Epithelial cell of proximal tubule (primary cell): ENCODE results near the gene EXTL1. TPM values are rescaled to one million over a fixed set of nuclear protein-coding genes. Genes with fewer than 3 reads are reported as not detected.

Experiments used
- DNase-seq: peaks from one replicate; pipeline ENCODE4 v3.0.0-alpha.2; 2011; ENCODE audit warnings: low read depth
- H3K4me3 ChIP-seq: 2 replicates; pipeline ENCODE4 v1.5.1; 2011; ENCODE audit warnings: low read depth, mild to moderate bottlenecking, low read length
- total RNA-seq: library from RNA; depleted of rRNA; stranded (reverse); fragments of >200 nt; gene quantifications from 2 replicates; pipeline ENCODE4 v1.2.3, GENCODE V29; 2015
- TF ChIP-seq, protein P1 (sequence below): conservative IDR thresholded peaks from 2 replicates; pipeline ENCODE4 v1.5.1; 2012; ENCODE audit warnings: low read depth, mild to moderate bottlenecking, low read length

EXTL1 gene
- total RNA-seq, 1 donor from 2014 or later: 0.12 TPM

DNA sequence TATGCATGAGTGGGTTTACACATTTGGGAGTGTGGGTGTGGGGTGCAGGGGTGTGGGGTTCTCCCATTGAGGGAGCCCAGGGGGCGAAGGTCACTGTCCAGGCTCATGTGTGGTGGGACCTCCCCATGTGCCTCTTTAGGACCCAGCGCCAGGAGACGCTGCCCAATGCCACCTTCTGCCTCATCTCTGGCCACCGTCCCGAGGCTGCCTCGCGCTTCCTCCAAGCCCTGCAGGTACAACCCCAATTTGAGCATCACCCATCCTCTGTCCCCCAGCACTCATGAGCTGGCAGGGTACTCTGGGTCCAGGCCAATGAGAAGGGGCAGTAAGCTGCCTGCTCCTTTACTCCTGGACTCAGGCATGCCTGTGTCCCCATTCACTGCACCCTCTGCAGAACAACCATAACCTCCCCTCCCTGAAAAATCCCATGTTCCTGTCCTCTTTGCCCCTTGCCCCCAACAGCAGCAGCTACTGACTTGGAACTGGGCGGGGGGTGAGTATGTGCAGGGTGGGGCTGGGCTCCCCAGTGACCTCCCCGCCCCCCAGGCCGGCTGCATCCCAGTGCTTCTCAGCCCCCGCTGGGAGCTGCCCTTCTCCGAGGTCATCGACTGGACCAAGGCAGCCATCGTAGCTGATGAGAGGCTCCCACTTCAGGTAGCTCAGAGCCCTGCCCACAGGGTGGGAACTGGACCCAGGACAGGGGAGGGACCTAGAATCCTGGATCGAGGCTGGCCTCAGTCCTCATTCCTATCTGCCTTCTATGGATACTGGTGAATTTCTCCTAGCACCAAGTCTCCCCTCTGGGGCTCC, 7.7 kb downstream of the EXTL1 start:
- DNase-seq: no peak
- TF ChIP-seq, protein P1, sequence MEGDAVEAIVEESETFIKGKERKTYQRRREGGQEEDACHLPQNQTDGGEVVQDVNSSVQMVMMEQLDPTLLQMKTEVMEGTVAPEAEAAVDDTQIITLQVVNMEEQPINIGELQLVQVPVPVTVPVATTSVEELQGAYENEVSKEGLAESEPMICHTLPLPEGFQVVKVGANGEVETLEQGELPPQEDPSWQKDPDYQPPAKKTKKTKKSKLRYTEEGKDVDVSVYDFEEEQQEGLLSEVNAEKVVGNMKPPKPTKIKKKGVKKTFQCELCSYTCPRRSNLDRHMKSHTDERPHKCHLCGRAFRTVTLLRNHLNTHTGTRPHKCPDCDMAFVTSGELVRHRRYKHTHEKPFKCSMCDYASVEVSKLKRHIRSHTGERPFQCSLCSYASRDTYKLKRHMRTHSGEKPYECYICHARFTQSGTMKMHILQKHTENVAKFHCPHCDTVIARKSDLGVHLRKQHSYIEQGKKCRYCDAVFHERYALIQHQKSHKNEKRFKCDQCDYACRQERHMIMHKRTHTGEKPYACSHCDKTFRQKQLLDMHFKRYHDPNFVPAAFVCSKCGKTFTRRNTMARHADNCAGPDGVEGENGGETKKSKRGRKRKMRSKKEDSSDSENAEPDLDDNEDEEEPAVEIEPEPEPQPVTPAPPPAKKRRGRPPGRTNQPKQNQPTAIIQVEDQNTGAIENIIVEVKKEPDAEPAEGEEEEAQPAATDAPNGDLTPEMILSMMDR: no peak

DNA sequence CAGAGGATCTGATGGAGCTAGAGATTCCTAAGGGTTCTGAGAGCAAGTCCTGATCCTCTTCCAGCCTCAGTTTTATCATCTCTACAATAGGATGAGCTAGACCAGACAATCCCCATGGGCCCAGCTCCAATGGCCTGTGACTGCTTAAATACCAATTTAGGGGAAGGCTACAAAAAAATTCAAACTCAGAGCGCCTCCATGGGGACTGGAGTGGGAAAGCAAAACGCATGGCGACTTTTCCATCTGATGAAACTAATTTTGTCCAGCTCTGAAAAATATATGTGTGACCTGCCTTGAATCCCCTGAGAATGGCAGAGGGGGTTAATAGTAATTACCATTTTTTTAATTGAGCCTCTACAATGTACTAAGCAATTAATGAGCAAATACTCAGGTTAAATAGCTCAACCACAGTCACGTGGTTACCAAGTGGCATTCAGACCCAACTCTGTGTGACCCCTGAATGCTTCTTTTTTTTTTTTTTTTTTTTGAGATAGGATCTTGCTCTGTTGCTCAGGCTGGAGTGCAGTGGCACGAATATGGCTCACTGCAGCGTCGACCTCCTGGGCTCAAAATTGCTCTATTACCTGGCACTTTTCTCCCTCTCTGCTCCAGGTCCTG, 8.4 kb downstream of the EXTL1 start:
- no peak overlapping the region for H3K4me3 ChIP-seq
- TF ChIP-seq, protein P1: no peak
- no peak for DNase-seq

More for the DNA sequence above, 7.7 kb downstream of the EXTL1 start:
- H3K4me3 ChIP-seq: no peak overlapping the region

GRCh38 chr1:26031196-26031595, 9.6 kb downstream of the EXTL1 start:
- H3K4me3 ChIP-seq: no peak overlapping the region
- TF ChIP-seq, protein P1: no peak
- no peak for DNase-seq

GRCh38 chr1:26031611-26032220, 10.1 kb downstream of the EXTL1 start:
- TF ChIP-seq, protein P1: no peak
- H3K4me3 ChIP-seq: no peak overlapping the region
- DNase-seq: no peak

DNA sequence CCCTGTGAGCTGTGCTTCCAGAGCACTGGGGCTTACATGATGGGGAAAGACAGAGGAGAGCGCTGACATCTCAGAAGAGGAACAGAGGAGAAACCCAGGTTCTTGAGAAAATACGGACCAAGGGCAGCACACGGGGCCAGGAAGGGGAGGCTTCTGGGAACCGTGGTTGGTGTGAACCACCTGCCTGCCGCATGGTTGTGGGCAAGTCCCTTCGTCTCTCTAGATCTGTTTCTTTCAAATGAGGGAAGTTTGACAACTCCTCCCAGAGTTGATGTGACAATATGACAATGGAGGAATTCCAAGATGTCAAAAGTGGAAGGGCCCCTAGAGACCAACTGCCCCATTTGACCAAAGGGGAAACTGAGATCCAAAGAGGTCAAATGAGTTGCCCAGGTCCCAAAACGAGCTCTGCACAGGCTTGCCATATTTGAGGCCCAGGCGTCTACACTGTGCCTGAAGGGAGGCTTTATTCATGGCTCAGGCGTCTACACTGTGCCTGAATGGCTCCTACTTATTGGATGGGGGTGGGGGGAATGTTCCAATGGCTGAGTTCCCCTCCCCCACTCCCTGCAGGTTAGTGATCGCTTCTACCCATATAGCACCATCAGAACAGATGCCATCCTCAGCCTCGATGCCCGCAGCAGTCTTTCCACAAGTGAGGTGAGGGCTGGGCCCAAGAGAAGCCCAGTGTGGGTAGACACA, 11.2 kb downstream of the EXTL1 start:
- H3K4me3 ChIP-seq: no peak overlapping the region
- TF ChIP-seq, protein P1: no peak
- no peak for DNase-seq

- peak overlapping the region; percentile 76 for H3K4me3 ChIP-seq
- TF ChIP-seq, protein P1: no peak
- DNase-seq: no peak
These were observed 13.1 kb downstream of the EXTL1 start for GRCh38 chr1:26034504-26035202.
